Measurements from ENCODE around the gene MBLAC1. TPM values are rescaled to one million over a fixed set of nuclear protein-coding genes. Genes with fewer than 3 reads are reported as not detected.

The MBLAC1 gene
- total and polyA plus RNA-seq, 10 of the 15 experiments (the other 5 are each of a cell fraction or from before 2014, with no cell fraction given) = 0.24 to 3.2 (median 1.8) TPM; not detected in 1

DNA sequence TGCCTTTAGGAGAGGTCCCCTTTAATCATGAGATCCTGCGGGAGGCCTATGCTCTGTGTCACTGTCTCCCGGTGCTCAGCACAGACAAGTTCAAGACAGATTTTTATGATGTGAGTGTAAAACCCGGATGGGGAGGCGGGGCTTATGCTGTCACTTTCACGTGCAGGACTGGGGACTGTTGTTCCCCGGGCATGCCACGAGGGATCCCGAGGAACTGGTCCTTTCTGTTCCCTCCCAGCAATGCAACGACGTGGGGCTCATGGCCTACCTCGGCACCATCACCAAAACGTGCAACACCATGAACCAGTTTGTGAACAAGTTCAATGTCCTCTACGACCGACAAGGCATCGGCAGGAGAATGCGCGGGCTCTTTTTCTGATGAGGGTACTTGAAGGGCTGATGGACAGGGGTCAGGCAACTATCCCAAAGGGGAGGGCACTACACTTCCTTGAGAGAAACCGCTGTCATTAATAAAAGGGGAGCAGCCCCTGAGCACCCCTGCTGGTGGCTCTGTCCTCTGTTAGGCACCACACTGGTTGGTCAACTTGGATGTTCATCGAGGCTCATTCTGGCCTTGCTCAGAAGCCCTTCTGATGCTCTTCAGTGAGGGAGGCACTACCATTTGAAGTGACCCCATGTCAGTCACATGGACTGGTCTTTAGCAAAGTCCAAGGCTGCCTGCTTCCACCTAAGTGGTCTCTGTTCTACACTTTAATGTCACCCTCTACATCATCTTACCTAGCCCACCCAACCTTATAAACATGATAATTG lies 35.2 kb upstream of the MBLAC1 start (continued):
- TF ChIP-seq, protein P1, sequence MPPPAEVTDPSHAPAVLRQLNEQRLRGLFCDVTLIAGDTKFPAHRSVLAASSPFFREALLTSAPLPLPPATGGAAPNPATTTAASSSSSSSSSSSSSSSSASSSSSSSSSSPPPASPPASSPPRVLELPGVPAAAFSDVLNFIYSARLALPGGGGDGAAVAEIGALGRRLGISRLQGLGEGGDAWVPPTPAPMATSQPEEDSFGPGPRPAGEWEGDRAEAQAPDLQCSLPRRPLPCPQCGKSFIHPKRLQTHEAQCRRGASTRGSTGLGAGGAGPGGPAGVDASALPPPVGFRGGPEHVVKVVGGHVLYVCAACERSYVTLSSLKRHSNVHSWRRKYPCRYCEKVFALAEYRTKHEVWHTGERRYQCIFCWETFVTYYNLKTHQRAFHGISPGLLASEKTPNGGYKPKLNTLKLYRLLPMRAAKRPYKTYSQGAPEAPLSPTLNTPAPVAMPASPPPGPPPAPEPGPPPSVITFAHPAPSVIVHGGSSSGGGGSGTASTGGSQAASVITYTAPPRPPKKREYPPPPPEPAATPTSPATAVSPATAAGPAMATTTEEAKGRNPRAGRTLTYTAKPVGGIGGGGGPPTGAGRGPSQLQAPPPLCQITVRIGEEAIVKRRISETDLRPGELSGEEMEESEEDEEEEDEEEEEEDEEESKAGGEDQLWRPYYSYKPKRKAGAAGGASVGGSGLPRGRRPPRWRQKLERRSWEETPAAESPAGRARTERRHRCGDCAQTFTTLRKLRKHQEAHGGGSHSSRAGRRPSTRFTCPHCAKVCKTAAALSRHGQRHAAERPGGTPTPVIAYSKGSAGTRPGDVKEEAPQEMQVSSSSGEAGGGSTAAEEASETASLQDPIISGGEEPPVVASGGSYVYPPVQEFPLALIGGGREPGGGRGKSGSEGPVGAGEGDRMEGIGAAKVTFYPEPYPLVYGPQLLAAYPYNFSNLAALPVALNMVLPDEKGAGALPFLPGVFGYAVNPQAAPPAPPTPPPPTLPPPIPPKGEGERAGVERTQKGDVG (CRISPR knock-in tag; IDR thresholded peaks at IDR 0.05) = no peak
- peak; percentile 64; the same call in 1 of the 2 replicates for TF ChIP-seq ZBED1 (IDR thresholded peaks at IDR 0.05; ENCODE audit: borderline replicate concordance)
- TF ChIP-seq, protein P2, sequence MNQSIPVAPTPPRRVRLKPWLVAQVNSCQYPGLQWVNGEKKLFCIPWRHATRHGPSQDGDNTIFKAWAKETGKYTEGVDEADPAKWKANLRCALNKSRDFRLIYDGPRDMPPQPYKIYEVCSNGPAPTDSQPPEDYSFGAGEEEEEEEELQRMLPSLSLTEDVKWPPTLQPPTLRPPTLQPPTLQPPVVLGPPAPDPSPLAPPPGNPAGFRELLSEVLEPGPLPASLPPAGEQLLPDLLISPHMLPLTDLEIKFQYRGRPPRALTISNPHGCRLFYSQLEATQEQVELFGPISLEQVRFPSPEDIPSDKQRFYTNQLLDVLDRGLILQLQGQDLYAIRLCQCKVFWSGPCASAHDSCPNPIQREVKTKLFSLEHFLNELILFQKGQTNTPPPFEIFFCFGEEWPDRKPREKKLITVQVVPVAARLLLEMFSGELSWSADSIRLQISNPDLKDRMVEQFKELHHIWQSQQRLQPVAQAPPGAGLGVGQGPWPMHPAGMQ (IDR thresholded peaks at IDR 0.05; ENCODE audit: borderline replicate concordance) = no peak
- TF ChIP-seq PML (IDR thresholded peaks at IDR 0.05; ENCODE audit: low read length) = peak; percentile 60
- TF ChIP-seq BACH1 (IDR thresholded peaks at IDR 0.05; ENCODE audit: borderline replicate concordance) = peak; percentile 44; the same call in 1 of the 2 replicates
- no peak for TF ChIP-seq ZNF384 (IDR thresholded peaks at IDR 0.05; ENCODE audit: borderline replicate concordance, low read depth, low read length)
- TF ChIP-seq DPF2 (IDR thresholded peaks at IDR 0.05) = no peak
- TF ChIP-seq SMAD5 (IDR thresholded peaks at IDR 0.05; ENCODE audit: low read depth) = peak; percentile 49; the same call in 1 of the 2 replicates

Measured in GM12878 (cell line).